ENCODE data around the gene CES2.
"Not testable (repeated sequence)": the region's sequence is repeated elsewhere in the genome, so short reads cannot be mapped to it uniquely, and the experiment has no call there.

CES2 gene

DNA sequence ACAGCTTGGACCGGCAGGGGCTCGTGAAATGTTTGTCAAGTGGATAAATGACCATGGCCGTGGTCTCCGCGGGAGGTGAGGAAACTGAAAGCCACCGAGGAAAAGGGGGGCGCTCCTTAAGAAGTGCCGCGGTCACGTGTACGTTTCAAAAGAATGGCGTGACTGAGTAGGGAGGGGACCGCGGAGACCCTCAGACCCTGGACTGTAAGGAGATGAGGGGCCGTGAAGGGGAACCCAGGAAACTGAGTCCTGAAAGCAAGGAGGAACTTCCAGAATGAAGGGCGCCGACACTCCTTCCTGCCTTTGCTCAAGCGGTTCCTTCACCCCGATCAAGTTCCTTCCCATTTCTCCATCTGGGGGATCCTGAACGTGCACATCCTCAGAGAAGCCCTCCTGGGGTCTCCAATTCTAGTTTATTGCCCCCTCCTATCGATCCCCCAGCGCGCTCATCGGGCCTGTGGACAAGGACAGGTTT lies 440 bp upstream of the CES2 start:
- DNase-seq (ENCODE audit: low read depth): not testable (repeated sequence)

DNA sequence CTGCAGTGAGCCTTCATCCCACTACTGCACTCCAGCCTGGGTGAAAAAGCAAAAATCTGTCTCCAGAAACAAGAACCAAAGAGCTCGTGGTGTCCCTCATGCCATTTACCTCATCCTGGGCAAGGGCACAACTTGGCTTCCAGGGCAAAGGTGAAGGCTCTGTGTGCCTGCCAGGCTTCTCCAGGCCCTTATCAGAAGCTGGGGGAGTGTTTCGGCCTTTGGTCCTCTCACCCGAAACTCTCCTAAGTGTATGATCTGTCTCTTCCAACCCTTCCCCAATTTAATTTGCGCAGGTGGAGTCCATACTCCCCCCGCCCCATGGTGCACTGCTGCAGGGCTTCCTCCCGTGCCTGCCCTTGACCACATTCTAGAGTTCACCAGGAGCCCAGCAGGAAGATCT lies 1.1 kb downstream of the CES2 start:
- no peak for DNase-seq (ENCODE audit: low read depth)

DNA sequence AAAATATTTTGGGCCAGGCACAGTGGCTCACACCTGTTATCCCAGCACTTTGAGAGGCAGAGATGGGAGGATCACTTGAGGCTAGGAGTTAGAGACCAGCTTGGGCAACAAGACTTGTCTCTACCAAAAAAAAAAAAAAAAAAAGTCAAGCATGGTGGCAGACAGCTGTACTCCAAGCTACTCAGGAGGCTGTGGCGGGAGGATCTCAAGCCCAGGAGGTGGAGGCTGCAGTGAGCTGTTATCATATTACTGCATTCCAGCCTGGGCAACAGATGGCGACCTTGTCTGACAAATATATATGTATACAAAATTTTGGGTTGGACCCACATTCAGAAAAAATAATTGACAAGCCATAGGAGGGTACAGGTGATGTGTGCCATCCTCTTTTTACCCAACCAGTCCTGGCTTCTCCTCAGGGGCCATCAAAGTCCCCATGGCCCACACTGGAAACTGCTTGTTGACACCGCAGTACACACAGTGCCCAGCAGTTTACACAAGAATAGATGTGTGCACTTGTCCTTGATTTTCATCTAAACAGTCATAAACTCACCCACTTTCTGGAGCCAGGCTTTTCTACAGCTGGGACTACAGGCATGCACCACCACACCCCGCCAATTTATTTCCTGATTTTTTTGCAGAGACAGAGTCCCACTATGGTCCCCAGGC lies 1.7 kb downstream of the CES2 start:
- DNase-seq (ENCODE audit: low read depth): no peak

DNA sequence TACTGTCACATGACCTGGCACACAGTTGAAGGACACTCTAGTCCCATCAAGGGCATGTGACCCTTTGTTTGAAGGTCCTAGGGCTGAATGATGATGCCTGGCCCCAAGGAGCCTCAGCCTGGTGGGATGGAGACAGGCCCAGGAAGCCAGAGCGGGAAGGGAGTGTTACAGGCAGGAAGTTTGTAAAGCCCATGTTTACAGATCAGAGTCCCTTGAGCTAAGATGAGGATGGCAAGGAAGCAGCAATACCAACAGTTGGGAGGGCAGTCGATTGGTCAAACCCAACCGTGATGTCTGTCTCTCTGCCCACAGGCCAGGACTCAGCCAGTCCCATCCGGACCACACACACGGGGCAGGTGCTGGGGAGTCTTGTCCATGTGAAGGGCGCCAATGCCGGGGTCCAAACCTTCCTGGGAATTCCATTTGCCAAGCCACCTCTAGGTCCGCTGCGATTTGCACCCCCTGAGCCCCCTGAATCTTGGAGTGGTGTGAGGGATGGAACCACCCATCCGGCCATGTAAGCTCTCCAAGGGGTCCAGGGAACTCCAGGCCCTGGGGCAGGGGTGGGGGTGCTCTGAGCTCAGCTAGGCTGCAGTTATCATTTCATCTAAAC lies 2.5 kb downstream of the CES2 start:
- no peak for DNase-seq (ENCODE audit: low read depth)

DNA sequence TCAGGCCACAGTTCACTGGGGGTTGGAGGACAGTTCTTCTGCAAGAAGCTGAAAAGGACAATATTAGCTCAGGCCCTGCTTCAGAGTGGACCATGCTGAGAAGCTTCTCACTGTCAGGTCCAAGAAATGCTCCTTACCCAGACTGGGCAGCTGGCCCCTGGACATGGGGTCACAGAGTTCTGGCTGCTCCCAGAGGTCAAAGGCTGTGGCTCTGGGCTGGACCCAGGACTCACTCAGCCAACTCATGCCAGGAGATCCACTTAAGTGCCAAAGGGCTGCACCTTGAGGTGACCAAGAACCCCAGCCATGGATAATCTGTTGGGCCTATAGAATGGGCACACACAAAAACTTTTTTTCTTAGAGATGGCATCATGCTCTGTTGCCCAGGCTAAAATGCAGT lies 4.0 kb downstream of the CES2 start:
- DNase-seq (ENCODE audit: low read depth): no peak

DNA sequence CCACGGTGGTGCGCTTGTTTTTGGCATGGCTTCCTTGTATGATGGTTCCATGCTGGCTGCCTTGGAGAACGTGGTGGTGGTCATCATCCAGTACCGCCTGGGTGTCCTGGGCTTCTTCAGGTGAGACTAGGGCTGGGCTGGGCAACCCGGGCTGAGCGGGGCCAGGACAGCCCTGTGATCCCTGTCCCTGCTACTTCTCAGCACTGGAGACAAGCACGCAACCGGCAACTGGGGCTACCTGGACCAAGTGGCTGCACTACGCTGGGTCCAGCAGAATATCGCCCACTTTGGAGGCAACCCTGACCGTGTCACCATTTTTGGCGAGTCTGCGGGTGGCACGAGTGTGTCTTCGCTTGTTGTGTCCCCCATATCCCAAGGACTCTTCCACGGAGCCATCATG lies 4.9 kb downstream of the CES2 start:
- DNase-seq (ENCODE audit: low read depth): no peak

DNA sequence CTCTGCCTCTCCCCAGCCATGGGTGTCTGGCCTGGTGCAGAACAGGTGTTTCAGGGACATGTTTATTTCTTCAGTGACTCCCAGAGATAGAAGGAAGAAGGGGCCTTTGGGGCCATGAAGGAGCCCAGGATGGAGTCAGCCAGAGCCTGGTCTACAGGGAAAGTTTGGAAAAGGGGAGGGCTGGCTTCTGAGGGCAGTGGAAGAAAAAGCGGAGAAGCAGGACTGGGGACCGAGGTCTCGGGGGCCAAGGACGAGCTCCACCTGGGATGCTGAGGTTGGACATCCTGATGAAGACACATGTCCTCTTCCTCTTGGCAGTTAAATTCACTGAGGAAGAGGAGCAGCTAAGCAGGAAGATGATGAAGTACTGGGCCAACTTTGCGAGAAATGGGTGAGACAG lies 7.7 kb downstream of the CES2 start:
- DNase-seq (ENCODE audit: low read depth): no peak

DNA sequence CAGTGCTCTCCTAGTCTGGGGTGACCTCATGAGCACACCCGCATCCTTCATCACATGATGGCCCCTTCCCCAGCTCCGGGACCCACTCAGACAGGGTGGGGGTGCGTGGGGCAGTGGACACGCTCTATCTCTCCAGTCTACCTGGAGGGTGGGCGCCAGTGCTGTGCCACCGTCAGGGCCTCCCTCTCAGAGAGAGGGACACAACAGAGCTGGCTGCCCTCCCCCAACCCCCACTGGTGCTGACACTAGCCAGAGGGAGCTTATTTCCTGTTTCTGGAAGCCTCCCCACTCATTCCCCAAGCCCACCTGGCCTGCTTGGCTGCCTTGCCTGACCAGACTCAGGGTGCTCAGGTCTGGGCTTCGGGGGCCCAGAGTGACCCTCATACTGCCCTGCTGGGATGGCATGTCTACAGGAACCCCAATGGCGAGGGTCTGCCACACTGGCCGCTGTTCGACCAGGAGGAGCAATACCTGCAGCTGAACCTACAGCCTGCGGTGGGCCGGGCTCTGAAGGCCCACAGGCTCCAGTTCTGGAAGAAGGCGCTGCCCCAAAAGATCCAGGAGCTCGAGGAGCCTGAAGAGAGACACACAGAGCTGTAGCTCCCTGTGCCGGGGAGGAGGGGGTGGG lies 8.2 kb downstream of the CES2 start:
- DNase-seq (ENCODE audit: low read depth): no peak

DNA sequence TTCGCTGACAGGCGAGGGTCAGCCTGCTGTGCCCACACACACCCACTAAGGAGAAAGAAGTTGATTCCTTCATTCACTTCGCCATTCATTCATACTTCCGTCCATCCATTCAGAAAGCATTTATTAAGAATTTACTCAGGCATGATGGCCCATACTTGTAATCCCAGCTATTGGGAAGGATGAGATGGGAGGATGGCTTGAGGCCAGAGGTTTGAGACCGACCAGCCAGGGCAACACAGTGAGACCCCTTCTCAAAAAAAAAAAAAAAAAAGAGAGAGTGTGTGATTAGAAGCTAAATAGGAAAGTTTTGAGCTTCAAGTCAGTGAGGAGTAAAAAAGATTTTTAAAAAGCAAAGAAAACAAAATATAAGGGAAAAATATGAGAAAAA lies 8.7 kb downstream of the CES2 start:
- no peak for DNase-seq (ENCODE audit: low read depth)

DNA sequence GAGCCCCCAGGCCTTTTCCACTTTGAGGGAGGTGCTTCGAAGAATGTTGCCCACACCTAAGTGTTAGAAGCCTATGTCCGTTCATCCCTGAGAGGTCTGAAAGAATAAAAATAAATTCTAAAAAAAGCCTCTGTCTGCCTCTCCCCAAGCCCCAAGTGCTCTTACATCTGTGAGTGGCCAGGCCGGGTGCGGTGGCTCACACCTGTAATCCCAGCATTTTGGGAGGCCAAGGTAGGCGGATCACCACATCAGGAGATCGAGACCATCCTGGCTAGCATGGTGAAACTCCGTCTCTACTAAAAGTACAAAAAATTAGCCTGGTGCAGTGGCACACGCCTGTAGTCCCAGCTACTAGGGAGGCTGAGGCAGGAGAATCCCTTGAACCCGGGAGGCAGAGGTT lies 9.7 kb downstream of the CES2 start:
- DNase-seq (ENCODE audit: low read depth): not testable (repeated sequence)

DNA sequence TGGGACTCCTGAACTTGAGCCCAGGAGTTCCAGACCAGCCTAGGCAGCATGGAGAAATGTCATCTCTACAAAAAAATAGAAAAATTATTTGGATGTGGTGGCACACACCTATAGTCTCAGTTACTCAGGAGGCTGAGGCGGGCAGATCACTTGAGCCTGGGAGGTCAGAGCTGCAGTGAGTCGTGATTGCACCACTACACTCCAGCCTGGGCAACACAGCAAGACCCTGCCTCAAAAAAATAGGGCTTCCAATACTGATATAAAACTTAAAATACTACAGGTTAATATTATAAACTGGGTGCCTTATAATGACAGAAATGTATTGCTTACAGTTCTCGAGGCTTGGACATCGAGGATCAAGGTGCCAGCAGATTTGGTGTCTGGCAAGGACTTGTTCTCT lies 10.6 kb downstream of the CES2 start:
- DNase-seq (ENCODE audit: low read depth): no peak

DNA sequence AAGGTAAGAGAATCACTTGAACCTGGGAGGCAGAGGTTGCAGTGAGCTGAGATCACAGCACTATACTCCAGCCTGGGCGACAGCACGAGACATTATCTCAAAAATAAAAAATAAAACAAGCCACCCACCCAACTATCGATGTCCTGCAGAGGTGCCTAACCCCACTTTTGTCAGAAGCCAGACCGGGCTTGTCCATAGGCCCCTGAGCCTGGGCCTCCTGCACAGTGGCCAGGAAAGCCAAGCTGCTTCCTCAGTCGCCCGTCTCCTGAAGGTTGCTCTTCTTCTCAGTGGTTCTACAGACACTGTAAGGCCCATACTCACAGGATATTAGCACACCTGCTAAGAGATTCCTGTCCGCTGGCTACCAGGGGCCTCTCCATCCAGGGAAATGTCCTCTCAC lies 11.2 kb downstream of the CES2 start:
- DNase-seq (ENCODE audit: low read depth): no peak

DNA sequence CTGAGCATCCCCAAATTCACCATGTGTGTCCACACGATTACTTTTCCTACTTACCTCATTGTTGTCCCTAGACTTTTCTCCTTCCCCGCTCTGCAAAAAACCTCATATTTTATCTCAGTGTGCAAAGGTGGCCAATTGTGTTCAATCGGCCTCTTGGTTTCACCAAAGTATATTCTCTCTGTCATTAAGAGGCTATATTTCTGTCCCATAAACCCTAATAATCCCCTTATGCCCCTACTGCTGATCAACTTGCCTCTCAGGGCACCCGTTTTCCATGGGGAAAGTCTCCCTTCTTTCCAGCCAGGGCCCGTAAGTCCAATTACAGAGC lies 11.6 kb downstream of the CES2 start:
- no peak for DNase-seq (ENCODE audit: low read depth)

DNA sequence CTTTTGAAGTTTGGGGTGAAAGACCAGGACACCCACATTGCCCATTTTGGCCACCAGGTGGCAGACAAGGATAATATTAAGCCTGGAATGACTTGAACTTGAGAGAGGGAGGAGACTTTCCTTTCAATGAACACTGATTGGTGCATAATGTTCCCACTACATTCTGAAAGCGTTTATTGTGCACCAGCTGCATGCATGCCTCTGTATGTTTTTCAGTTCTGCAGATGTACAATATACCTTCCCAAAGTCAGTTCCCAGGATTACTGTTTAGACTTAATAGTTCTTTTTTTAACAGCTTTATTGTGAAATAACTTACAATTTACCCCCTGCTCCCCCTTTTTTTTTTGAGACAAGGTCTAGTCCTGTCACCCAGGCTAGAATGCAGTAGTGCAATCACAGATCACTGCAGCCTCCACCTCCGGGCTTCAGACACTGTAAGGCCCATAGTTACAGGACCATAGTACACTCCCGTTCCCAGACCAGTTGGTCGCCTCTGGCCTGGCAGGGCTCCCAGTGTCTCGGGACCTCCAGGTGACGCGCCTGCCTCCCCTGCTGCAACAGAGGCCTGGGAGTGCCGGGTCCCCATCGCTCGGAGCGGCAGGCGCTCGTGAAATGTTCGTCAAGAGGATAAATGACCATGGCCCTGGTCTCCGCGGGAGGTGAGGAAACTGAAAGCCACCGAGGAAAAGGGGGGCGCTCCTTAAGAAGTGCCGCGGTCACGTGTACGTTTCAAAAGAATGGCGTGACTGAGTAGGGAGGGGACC lies 12.2 kb downstream of the CES2 start:
- peak; percentile 62 for DNase-seq (ENCODE audit: low read depth)

DNA sequence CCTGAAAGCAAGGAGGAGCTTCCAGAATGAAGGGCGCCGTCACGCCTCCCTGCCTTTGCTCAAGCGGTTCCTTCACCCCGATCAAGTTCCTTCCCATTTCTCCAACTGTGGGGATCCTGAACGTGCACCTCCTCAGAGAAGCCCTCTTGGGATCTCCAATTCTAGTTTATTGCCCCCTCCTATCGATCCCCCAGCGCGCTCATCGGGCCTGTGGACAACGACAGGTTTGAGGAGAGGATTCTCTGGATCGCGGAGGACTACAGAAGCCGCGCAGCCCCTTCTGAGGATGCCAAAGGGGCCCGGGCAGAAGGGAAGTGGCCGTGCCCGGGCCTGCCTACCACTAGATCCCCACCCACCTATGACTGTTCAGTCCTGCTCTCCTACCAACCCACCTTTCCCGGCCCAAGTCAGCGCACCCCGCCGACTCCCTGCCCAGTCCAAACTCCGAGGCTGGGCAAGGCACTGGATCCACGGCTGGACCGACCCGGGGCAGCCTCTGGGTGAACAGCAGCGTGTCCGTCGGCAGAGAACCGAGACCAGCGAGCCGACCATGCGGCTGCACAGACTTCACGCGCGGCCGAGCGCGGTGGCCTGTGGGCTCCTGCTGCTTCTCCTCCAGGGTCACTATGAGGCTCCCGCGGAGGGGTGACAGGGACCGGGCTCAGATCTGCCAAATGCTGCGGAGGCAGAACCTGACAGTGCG lies 13.0 kb downstream of the CES2 start:
- DNase-seq (ENCODE audit: low read depth): no peak

DNA sequence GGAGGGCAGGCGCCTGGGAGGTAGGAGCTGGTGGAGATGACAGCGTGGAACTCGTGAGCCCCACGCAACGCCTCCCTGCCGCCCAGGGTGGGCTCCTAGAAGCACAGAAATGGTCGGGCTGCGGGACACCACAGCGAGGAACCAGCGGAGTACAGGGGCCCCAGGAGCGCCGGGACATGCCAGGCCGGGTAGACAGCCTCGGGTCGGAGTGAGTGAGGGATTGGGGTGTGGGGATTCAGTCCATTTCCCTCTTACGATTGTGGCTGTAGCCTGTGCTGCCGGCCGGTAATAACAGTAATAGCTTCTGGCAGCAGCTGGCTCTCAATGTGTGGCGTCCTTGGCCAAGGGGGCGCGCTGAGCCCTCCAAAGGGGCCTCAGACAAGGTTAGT lies 13.5 kb downstream of the CES2 start:
- DNase-seq (ENCODE audit: low read depth): no peak

DNA sequence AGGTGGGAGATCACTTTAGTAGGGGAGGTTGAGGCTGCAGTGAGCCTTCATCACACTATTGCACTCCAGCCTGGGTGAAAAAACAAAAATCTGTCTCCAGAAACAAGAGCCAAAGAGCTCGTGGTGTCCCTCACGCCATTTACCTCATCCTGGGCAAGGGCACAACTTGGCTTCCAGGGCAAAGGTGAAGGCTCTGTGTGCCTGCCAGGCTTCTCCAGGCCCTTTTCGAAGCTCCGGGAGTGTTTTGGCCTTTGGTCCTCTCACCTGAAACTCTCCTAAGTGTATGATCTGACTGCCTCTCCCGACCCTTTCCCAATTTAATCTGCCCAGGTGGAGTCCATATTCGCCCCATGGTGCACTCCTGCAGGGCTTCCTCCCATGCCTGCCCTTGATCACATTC lies 14.2 kb downstream of the CES2 start:
- DNase-seq (ENCODE audit: low read depth): no peak

DNA sequence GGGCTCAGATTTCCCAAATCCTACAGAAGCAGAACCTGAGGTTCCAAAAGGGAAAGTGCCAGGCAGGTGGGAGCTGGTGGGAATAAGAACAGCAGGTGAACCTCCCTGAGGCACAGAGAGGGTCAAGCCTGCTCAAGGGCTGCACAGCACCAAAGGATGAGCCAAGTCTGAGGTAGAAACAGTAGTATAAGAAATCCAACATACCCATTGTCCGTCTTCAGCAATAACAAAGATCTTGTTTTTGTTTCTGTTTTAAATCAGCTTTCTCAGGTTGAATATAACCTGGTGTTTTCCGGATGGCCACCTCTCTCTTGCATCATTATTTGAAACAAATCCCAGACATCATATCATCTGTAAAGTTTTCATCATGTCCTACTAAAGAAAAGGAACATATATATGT lies 15.1 kb downstream of the CES2 start:
- no peak for DNase-seq (ENCODE audit: low read depth)

DNA sequence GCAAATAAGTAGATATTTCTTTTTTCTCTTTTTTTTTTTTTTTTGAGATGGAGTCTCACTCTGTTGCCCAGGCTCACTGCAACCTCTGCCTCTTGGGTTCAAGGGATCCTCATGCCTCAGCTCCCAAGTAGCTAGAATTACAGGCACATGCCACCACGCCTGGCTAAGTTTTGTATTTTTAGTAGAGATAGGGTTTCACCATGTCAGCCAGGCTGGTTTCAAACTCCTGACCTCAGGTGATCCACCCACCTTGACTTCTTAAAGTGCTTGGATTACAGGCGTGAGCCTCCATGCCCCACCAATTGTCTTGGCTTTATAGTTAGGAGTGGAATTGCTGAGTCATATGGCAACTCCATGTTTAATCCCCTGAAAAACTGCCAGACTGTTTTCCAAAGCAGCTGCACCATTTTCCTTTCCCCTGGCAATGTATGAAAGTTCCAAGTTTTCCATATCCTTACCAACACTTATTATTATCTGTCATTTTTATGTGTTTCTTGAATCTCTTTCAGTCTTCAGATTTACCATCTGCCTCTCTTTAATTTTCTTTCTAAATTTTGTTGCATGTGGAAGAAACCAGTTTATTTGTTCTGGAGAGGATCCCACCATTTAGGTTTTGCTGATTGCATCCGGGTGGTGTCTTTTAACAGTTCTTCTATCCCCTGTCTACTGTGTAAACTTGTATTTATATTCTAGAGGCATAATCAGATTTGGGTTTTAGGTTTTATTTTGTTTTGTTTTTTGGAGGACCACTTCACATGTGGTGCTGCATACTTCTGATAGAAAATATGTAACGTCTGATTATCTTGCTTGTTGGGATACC lies 15.9 kb downstream of the CES2 start:
- DNase-seq (ENCODE audit: low read depth): no peak

DNA sequence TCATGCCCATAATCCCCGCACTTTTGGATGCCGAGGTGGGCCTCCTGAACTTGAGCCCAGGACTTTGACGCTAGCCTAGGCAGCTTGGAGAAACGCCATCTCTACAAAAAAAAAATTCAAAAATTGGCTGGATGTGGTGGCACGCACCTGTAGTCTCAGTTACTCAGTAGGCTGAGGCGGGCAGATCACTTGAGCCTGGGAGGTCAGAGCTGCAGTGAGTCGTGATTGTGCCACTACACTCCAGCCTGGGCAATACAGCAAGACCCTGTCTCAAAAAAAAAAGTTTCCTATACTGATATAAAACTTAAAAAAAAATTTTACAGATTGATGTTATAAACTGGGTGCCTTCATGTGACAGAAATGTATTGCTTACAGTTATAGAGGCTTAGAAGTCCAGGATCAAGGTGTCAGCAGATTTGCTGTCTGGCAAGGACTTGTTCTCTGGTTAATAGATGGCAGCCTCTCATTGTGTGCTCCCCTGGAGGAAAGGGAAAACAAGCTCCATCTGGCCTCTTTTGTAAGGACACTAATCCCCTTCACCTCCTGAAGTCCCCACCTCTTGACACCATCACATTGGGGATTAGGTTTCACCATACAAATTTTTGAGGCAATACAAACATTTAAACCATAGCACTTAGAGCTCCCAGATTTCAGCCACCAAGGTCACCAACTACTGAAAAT lies 17.3 kb downstream of the CES2 start:
- no peak for DNase-seq (ENCODE audit: low read depth)

DNA sequence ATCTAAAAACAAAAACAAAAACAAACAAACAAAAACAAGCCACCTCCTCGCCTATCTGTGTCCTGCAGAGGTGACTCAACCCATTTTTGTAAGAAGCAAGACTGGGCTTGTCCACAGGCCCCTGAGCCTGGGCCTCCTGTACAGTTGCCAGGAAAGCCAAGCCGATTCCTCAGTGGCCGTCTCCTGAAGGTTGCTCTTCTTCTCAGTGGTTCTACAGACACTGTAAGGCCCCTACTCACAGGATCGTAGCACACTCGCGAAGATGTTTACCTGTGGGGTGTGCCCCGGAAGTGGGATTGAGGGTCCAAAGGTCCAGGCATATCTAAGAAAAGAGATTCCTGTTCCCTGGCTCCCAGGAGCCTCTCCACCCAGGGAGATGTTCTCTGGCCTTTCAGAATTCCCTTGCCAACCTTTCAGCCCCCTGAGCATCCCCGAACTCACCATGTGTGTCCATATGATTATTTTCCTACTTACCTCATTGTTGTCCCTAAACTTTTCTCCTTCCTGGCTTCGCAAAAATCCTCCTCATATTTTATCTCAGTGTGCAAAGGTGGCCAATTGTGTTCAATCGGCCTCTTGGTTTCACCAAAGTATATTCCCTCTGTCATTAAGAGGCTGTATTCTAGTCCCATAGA lies 18.3 kb downstream of the CES2 start:
- no peak for DNase-seq (ENCODE audit: low read depth)

All from activated T-helper 1 cell treated with Interleukin-2 at 50 U/mL for 16 hours (primary cell).